ENCODE data around the gene BRCA1.
"Not testable (repeated sequence)": the region's sequence is repeated elsewhere in the genome, so short reads cannot be mapped to it uniquely, and the experiment has no call there.

Gene BRCA1

DNA sequence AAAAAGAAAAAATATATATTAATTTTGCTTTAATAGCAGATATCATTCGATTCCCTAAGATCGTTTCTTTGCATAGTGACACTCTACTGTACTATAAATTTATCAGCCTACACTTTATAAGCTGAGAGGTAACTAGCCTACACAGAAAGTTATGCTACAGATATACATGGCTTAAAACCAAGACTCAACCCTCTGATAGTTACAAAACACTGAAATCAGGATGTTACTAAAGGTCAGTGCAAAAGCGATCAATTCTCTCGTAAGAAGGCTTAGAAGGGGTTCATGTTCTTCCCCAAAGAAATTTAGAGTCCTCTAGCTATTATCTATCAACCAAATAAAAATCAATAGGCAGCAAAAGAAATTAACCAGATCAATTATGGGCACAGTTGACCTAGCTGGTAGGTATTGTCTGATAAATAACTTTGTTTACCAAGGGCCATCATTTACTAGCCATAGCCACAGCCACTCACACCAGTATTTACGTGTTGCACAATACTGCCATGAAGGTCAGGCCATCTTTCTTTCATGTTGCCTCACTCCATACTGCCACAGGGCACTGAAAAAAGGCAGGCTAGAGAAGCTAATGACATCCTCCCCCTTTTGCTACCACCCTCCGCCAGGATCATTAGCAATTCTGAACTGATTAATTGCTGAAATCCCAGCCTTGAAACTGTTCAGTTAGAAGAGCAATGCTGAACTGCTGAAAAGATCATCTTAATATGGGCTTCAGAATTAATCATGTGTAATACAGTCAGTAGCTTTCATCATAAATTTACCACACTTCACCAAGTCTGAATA is 56.4 kb downstream of the BRCA1 start:
- no peak for DNase-seq

DNA sequence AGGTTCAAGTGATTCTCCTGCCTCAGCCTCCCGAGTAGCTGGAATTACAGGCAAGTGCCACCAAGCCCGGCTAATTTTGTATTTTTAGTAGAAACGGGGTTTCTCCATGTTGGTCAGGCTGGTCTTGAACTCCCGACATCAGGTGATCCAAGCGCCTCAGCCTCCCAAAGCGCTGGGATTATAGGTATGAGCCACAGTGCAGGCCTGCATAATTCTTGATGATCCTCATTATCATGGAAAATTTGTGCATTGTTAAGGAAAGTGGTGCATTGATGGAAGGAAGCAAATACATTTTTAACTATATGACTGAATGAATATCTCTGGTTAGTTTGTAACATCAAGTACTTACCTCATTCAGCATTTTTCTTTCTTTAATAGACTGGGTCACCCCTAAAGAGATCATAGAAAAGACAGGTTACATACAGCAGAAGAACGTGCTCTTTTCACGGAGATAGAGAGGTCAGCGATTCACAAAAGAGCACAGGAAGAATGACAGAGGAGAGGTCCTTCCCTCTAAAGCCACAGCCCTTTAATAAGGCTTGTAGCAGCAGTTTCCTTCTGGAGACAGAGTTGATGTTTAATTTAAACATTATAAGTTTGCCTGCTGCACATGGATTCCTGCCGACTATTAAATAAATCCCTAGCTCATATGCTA is 62.1 kb downstream of the BRCA1 start:
- no peak for DNase-seq

DNA sequence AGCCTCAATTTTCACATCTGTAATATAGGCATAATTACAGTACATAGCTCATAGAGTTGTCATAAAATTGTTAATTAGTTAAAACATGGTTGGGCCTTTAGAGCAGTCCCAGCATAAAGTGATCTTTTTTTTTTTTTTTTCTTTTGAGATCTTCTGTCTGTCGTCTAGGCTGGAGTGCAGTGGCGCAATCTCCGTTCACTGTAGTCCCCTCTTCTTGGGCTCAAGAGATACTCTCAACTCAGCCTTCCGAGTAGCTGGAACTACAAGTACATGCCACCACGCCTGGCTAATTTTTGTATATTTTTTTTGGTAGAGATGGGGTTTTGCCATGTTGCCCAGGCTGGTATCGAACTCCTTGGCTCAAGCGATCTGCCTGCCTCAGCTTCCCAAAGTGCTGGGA is 69.1 kb downstream of the BRCA1 start:
- no peak for DNase-seq

DNA sequence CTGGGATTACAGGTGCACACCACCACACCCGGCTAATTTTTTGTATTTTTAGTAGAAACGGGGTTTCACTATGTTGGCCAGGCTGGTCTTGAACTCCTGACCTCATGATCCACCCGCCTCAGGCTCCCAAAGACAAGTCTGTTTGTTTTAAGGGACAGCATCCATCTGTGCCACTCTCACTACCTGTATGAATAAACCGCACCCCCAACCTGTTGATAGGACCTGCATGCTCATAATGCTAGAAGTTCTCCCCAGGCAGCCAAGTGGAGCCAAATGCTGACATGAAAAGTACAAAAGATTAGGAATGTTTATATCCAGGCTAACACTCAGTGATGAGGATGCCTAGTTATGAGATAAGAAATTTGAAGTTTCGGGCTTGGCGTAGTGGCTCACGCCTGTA is 72.2 kb downstream of the BRCA1 start:
- not testable (repeated sequence) for DNase-seq

DNA sequence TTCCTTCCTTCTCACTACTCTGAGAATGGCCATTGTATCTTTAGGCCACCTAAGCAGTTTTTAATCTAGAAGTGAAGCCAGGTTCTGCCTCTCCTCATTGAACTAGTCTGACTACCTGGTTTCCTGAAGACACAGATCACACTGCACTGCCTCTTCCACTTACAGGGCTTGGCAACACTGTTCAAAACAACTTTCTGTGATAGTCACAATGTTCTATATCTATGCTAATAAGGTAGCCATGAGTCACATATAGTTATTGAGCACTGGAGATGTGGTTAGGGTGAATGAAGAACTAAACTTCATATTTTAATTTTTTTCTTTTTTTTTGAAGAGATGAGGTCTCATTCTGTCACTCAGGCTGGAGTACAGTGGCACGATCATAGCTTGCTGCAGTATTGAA is 73.2 kb downstream of the BRCA1 start:
- no peak for DNase-seq

DNA sequence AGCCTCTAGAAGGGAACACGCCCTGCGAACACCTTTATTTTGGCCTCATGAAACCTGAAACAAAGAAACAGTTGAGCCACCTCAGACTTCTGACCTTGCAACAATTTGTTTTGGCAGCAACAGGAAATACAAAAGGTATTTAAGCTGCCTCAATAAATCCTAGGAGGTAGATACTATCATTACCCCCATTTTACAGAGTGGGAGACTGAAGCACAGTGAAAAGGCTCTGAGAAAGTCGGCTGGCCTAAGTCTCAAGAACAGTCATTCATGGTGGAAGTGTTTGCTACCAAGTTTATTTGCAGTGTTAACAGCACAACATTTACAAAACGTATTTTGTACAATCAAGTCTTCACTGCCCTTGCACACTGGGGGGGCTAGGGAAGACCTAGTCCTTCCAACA is 81.1 kb downstream of the BRCA1 start:
- DNase-seq = no peak

DNA sequence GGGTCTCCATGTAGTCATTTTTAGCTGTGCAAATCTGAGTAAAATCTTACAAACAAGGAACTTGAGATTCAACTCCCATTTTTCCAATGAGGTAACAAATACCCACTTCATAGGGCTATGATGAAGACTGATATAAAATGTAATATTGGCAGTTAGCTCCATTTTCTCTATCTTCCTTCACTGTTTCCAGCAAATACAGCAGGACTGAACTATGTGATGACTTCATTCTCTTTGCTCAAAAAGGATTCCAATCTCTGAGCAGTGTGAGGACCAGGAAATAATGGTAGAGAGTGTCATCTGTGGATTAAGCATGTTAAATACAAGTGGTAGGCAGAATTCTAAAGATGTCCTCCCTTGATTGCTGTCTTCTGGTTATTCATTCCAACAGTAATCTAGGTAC is 81.9 kb downstream of the BRCA1 start:
- no peak for DNase-seq

DNA sequence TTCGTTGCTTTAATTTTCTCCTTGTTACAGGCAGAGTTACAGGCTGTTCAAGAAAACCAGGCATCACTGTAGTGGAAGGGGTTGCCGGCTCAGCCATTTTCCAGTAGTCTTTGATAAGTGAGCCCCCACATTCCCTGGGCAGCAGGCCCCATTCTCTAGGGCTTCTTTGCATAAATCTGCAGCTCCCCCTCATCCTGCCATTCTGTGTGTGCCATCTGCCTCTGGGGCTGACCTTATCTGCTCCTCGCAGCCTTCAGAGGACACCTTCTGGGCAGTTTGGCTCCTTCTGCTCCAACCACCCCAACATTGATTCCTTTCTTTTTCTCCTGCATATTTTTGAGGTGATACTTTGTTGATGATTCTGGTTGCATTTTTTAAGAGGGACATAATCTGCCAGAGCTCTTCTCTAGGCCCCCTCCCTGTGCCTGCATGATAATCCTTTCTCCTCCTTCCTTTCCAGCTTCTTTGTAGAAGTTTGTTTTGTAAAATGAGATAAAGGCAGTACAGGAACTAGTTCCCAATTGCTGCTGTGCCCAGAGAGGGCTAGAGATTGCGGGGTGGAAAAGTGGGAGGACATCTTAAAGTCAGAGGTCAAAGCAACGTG is 83.0 kb downstream of the BRCA1 start:
- DNase-seq = no peak

DNA sequence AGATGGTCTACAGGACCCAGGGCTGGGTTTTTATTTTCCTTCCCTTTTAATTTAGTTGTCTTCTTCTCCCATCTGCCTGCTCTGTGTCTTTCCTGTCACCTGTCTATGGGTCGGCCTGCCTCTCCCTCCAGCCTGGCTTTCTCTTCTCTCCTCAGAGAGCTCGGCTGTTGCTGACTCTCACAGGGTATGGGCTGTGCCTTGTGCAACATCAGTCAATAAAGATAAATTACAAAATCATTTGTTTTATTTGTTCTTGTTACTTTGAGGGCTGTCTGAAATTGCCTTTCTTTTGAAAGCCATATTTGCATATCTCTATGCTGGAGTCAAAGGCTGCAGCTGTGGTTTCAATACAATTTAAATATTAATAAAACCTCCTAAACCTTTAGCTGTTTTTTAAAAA is 84.5 kb downstream of the BRCA1 start:
- DNase-seq = no peak

DNA sequence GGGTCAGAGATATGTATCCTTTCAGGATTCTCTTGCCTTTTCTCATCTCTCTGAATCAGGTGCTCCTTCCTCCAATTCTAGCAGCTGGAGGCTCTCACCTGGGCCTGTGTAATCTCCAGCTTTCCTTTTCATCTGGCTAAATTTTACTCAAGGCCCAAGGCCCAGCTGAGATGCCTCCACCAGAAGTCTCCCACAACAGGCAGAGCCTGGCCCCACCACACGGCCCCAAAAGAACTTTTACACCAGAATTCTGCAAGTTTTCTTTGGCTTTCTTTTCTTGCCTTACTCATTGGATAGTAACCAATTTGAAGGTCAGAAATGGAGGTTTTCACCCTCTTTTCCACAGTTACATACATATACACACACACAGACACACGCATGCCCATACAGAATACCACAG is 85.5 kb downstream of the BRCA1 start:
- no peak for DNase-seq

DNA sequence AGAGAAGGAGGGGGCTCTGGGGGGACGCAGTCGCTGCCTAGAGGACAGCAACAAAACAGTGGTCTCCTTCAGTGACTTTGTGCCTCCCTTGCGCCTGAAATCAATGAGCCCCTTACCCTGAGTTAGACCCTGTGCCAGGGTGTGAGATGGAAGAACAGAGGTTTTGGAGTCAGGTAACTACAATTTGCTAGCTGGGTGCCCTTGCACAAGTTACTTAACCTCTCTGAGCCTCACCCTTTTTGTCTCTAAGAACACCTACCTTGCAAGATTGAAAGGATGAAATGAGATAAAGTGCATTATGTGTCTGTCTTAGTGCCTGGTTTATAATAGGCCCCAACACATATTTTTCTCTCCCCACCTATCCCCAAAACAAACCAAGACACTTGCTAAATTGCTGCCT is 90.3 kb downstream of the BRCA1 start:
- no peak for DNase-seq

DNA sequence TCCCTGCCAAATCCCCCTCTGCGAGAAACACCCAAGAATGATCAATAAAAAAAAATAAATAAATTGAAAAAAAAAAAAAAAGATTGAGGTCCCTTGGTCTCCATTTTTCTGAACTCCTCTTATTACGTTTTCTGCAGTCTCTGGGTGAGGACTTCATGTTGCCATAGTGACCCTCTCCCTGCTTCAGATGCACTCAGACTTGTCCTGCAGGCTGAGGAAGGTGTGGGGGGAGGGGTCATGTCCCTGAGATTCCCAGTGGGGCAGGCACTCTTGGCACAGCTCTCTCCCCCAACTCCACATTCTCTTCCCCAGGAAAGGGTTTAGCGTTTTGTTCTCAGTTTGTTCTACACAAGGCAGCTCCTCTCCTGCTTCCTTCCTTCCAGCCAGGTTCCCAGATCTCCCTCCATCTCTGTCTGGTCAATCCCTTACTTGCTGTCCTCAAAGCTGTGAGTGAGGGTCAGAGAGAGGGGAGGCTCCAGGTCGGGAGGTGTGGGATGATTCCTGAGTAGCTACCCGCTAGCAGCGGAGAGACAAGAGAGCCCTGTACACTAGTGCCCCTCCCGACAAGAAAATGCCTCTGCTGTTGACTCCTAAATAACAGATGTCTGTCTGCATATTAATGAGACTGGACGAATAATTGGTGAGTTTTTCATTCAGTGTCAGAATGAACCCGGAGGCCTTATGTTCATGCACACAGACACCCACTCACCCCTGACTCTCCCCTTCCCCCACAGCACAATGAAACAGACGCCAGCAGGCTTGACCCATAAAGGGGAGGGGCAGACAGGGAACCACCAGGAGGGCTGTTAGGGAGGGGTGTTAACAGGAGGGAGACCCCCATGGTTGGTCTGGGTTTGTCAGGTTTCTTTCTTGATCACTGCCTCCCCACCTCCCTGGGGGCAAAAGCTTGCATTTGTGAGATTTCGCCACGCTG is 90.9 kb downstream of the BRCA1 start:
- DNase-seq = no peak

DNA sequence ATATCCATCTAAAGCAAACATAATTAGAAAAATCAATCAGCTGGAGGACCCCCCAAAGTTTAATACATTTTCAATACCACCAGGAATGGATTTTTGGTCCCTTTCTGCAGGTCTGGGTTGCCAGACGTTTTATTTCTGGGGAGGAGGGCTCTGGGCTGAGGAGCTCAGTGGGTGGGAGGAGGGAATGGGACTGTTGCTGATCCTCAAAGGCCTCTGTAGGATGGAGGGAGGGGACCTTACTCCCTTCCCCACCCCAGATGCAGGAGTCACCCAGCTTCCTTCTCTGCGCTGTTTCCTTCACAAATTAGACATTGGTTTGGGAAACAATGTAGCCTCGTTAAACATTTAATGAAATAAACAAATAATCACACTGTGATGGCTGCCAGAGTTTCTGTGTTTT is 93.5 kb downstream of the BRCA1 start:
- no peak for DNase-seq

DNA sequence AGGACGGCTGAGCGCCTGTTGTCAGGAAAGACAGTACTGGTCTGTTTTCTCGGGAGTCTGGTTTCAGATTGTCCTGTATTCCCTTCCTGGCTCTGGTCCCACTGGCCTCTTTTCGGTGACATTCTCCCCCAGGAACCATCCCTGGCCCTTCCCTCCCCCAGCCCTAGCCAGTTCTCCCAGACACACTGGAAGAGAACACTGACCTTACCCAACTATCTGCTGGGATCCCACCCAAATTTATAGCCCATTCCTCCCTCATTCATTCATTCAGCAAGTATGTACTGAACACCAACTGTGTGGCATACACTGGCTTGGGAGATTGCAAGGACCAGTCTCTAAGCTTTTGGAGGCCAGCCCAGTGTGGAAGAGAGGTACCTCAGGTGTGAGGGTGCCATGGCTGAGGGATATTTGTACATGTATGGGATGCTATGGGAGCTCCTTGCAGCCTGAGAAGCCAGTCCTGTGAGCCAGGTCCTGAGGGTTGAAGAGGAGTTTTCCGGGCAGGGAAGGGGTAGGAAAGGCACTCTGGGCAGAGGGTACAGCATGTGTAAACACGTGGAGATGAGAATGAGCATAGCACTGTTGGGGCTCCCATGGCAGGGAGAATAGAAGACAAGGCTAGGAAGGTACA is 94.9 kb downstream of the BRCA1 start:
- no peak for DNase-seq

DNA sequence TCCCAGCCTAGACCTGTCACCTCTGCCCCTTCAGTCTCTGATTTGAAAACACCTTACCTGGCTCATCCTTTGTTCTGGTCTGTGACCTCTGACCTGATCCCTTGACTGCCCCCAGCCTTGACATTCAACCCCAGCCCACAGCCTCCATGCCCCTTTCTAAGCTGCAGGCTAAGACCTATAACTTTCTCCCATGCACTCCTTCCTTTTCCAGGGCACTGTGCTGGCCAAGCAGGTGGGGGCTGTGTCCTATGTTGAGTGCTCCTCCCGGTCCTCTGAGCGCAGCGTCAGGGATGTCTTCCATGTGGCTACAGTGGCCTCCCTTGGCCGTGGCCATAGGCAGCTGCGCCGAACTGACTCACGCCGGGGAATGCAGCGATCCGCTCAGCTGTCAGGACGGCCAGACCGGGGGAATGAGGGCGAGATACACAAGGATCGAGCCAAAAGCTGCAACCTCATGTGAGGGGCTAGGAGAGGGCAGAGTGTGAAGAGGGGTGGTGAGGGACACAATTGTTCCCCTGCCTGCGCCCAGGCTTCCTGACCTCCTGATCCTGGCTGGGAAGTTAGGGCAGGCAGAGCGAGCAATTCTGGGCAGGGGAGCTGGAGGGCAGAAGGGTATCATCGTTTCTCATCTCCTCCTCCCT is 96.8 kb downstream of the BRCA1 start:
- DNase-seq = no peak

DNA sequence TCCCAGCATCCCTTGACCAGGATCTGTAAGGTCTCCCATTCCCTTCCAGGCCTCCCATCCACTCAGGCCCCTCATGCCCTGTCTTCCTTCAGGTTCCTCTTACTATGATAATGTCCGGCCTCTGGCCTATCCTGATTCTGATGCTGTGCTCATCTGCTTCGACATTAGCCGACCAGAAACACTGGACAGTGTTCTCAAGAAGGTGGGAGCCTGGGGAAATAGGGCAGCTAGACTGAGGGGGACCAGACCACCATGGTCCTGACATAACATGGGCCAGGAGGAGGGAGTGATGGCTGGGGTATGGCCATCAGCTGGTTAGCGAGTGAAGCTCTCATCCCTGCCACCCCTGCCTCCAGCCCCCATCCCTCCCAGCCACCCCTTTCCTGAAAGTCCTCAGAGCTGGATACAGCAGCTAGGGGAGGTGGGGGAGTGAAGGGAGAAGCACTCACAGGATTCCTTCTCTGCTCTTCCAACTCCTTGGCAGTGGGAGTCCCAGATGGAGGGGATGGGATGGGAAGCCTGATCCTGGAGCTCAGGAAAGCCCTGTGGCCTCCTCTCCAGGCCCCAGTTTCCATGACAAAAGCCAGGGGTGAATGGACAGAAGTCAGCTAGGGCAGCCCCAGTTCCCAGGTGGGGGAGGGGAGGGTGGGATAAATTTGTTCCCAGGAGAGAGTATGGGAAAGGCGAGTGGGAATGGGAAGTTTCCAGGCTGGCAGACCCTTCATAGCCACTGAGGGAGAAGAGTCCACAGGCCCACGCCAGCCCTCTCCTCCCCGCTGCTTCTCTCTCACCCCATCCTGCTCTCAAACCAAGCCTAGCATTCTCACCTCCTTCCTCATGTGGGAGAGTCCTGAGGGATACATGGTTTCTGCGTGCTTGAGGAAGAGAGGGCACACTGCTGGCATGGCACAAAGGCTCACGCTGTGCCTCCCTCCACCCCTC is 97.8 kb downstream of the BRCA1 start:
- no peak for DNase-seq

DNA sequence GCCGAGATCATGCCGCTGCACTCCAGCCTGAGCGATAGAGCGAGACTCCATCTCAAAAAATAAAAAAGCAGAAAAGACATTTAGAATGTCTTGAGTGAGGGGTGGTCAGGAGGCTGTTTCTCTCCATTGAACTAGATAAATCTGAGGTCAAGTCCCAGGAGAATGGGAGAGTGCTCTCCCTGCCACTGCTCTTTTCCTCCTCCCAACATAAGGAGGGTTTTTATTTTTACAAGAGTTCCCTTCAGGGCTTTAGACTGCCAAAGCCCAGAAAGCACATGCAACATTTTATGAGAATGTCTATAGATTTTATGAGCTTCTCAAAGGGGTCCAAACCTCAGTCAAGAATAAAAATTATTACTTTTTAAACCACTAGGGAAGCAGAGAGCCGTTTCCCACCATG is 98.6 kb downstream of the BRCA1 start:
- DNase-seq = no peak

DNA sequence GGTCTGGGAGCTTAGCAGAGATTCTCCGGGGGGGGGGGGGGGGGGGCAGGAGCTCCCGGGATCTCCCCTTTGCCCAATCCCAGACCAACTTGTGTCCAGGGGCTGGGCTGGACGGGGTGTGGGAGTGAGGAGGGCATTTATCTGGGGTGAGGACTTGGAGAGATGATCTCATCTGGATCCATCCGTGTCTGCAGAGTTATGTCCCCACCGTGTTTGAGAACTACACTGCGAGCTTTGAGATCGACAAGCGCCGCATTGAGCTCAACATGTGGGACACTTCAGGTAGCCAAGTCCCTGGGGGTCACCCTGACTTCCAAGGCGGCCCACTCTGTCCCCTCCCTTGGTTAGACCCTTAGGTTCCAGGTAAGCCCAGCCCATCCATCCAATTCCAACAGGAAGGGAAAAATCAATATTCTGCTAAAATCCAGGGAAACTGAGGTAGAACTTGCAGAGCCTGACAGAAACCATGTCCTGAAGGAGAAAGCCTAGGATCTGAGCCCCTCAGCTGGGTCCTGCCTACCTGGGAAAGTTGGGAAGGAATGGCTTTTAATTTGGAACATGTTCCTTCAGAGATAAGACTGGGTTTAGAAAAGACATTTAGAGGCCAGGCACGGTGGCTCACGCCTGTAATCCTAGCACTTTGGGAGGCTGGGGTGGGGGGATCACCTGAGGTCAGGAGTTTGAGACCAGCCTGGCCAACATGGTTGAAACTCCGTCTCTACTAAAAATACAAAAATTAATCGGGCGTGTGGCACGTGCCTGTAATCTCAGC is 99.2 kb downstream of the BRCA1 start:
- DNase-seq = no peak

DNA sequence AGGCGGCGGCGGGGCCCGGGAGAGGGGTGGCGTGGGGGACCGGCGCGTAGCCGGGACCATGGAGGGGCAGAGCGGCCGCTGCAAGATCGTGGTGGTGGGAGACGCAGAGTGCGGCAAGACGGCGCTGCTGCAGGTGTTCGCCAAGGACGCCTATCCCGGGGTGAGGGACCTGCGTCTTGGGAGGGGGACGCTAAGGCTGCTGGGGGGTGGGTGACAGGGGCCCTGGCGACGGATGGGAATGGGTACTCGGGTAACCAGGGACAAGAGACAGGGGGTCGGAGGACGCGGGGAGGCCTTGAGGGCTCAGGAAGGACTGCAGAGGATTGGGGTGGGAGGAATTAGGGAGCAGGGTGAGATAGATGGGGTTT is 99.9 kb downstream of the BRCA1 start:
- no peak for DNase-seq
